ENCODE results near the gene C2CD2.

- TF ChIP-seq POLR2A (IDR thresholded peaks at IDR 0.05) (no peak), CTCF (IDR thresholded peaks at IDR 0.05) (no peak)
These were observed 30.0 kb downstream of the C2CD2 start for GRCh38 chr21:41923631-41924367.

All from uterus (tissue), 2 donors.